ACHN (cell line): ENCODE data around the gene IMPDH2.

Experiments used
- DNase-seq: peaks from one replicate; pipeline ENCODE4 v3.0.0-alpha.2; 2015
- in situ Hi-C: cut with HindIII; loops from 2 replicates; pipeline ENCODE4 v1.10.0; 2017; ENCODE audit warnings: low sequenced_read_pairs, low pct_ligation_motif_present, low pct_unique_long_range_greater_than_20kb

The IMPDH2 gene

DNA sequence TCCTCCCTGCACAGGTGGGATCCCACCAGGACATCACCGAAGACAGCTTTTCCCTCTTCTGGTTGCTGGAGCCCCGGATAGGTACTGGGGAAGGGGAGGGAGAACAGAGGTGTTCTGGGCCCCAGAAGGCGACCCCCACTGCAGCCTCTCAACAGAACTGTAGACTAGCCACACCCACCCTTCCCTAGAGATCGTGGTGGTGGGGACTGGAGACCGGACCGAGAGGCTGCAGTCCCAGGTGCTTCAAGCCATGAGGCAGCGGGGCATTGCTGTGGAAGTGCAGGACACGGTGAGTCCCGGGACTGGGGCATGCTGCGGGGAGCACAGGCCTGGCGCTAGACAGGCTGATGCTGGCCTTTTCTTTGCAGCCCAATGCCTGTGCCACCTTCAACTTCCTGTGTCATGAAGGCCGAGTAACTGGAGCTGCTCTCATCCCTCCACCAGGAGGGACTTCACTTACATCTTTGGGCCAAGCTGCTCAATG lies 6.5 kb downstream of the IMPDH2 start:
- no peak for DNase-seq
- in situ Hi-C loops = no loop called here

DNA sequence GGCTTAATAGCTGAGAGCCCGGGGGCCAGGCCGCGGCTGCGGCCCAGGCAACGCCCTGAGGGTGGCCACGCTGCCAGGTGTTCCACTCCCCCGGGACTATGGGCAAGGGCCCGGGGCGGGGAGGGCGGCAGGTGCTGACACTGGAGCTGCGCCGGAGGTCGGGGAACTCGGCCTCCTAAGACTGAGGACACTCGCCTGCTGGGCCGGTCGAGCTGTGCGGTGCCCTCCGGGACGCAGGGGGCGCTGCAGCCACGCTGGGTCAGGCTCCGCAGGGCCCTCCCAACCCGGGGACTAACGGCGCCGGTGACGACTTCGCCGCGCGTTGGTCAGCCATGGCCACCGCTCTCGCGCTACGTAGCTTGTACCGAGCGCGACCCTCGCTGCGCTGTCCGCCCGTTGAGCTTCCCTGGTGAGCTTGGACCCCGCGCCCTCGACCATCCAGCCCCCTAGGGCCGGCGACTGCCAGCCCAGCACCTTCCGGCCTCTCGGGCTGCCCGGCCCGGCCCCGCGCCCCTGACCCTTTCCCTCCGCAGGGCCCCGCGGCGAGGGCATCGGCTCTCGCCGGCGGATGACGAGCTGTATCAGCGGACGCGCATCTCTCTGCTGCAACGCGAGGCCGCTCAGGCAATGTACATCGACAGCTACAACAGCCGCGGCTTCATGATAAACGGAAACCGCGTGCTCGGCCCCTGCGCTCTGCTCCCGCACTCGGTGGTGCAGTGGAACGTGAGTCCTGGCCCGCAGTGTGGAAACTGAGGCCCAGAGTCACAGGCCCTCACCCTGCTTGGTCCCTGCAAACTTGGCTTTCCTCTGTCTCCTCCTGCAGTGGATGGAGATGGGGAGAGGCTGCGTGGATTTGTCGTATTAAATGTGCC lies 7.1 kb downstream of the IMPDH2 start, which contains the start of gene NDUFAF3:
Gene NDUFAF3, plus strand, starts transcription at position 309 of the 875 bp plus-strand sequence. Its CDS starts 24 bp downstream, at position 333.
- peak; percentile 91 for DNase-seq
- in situ Hi-C loops = no loop called here

DNA sequence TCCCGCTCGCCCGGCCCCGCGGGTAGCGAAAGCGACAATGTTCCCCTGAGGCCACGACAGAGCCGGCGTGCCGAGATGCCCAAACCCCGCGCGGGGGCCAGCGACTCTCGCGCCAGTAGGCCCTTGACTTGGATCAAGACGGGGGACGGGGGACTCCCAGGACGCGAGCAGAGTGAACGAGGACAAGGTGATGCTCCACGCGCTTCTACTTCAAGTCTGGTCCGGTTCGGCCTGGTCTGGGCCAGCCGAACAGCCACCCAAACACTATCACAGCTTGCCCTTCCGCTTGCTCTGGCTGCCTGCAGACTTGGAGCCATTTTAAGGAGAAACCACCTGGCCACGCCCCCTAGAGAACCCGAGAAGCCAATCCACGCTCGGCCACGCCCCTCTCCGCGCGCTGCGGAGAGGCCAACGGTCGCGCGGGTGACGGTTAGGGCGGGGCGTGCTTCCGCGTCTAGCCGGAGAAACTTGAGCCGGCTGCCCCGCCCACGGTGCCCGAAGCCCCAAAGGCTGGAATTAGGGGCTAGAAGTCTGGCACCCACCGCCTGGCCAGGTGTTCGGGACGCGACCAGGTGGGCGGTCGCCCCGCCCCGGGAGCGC lies 7.9 kb downstream of the IMPDH2 start:
- in situ Hi-C loops = no loop called here
- DNase-seq = peak; percentile 96

DNA sequence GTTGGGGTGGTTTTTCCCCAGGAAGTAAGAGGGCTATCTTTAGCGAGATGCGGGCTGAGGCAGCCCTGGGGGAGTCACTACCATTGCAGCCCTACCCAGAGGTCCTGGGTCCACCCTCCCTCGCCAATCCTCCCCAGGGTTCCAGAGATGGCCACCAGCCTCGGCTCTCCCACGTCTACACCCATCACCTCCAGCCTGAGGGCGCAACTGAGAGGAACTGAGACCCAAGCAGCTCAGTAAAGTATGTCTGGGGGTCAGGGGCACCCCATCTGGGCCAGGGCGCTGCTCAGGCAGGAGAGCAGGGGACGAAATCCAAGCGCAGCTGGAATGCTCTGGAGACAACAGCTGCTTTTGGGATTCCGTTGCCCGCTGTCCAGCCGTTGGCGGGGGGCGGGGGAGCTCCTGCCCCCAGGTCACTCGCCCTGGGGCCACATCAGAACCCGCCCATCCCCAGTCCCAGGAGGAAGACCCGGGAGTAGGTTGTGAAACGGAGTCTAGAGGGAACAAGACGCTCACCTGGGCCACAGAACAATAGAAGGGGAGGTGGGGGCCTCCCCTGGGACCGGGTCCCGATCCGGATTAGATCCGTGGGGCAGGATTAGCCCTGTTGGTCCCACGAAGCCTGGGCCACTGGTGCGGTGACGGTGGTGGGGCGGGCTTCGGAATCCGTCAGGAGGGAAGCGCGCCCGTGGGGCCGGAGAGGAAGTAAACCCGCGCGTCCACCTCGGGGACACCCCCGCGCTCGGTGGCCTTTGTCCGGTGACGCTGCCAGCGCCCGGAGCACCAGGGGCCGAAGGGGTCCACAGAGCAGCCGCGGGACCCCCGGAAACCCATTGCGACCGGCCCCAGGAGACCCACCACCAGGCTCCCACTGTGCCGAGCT lies 8.6 kb downstream of the IMPDH2 start:
- in situ Hi-C loops = no loop called here

DNA sequence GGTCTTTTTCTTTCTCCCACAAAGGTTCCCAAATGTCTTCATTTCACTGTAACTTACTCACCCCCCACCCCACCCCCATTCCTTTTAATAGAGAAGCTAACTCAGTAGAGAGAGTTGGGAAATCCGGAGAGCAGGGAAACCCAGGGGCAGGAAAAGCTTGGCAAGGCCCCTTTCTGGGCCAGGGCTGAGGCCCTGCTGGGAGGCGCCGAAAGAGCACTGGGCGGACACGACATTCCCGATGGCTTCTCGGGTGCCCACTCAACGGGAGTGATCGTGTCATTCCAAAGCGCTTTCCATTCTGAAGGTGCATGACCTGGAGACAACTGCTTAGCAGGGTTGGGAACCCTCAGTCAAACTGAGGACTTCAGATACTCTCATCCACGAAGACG lies 9.3 kb downstream of the IMPDH2 start:
- in situ Hi-C loops = no loop called here
- DNase-seq = no peak

More for the DNA sequence above, 8.6 kb downstream of the IMPDH2 start:
- DNase-seq = peak; percentile 38

DNA sequence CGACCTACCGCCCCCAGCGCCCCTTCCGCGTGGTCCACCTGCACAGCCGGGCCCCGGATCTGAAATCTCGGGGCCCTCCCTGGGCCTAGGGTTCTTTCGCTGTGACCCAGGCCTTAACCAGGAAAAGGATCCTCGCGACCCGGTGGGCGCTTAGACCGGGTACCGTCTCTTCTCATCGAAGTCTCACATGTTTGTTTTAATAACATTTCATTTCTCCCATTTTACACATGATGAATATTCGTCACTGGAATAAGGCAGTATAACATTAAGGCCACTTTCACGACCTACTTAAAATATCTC lies 10.5 kb downstream of the IMPDH2 start:
- no peak for DNase-seq
- in situ Hi-C loops = no loop called here

DNA sequence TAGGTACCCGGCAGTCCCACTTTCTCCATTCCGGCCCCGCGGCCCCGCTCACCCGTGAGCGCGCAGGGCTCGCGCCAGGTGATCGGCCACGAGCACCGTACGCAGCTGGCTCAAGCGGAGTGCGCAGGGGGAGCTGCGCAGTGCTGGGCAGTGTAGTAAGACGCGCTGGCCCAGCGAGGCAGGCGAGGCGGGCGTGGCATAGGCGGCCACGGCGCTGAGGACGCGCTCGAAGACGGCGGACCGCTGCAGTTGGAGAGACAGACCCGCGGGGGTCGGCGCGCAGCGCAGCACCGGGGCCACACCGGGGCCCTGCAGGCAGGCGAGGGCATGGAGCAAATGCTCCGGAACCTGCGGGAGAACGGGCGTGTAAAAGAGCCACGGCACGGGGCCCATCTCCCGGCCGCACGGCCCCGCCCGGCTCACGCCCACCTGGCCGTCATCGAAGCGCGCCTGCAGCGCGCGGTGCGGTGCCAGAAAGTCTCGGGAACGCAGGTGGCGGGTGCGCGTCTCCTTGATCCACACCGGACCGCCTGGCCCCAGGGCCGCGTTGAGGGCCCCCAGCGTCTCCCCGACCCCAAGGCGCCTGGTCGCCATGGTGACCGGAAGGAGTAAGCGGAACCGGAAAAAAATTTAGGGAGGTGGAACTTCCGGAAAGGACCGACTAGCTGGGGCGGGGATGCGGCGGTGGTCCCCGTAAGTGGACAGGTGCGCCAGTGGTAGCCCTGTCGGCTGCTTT lies 11.1 kb downstream of the IMPDH2 start, which contains the start of gene DALRD3:
Gene DALRD3, minus strand, starts transcription at position 610 of the 736 bp plus-strand sequence. Its CDS starts 16 bp downstream, at position 594.
- peak; percentile 61 for DNase-seq
- in situ Hi-C loops = no loop called here

DNA sequence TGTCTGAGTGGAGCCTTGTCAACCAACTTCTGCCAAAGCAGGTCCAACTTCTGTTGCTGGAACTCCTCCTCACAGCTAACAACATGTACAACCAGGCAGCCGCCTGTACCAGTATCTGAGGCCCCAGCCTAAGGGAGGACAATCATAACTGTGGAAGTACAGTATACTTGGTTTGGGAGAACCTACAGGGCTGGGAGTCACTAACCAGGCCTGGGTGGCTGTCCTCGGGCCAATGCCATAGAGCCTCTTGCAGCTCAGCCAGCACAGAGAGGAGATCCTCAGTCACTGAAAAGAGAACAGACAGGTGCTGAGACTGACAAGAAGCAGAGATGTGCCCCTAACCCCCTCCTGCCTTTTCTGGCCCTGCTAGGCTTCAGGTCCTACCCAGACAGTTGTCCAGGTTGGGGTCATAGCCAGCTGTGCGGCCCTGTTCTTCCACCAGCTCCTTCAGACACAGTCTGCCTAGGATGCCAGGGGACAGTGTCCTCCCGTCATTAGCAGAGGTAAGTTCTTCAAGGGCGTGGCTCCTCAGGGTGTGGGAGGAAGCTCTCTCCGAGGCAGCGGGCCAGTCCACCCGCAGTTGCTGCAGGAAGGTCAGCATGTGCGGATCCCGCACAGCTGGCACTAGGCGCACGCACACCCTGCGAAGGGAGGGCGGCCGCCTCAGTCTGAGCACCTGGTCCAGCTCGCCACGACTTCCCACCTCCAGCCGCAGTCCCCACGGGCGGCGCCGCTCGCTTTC lies 11.8 kb downstream of the IMPDH2 start:
- no peak for DNase-seq
- in situ Hi-C loops = no loop called here

DNA sequence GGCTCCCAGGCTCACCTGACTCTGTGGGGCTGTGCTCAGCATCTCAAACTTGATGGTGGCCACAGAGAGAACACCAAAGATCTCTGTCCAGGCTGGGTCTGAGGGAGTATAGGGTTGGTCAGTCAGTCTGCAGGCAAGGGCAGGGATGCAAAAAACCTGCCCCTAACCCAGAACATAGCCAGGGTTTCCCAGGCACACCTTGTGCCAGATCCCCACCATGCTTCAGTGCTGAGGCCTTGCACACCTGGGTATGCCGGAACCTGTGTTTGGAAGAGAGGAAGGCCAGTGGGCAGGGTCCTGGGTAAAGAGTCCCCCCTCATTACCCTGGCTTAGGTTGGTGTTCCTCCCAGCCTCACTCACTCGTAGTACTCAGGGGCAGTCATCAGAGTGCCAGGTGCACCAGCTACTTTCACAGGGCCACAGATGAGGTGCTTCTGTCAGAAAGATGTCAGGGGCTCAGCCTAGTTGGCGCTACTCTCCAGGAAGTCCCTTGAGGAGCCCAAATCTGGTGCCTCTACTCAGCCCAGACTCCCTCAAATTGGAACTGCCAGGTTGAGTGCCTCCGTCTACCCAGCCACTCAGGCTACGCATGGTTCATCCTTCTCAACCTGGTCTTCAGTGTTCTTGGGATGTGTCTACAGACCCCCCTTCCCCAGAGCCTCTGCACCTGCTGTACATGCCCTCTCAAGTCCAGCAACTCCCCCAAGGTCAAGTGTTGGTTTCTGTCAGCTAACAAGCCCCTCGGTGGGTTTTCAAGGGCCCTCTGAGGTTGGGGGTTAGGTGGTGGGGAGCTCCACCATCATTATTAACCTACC lies 12.6 kb downstream of the IMPDH2 start:
- in situ Hi-C loops = no loop called here
- DNase-seq = no peak

DNA sequence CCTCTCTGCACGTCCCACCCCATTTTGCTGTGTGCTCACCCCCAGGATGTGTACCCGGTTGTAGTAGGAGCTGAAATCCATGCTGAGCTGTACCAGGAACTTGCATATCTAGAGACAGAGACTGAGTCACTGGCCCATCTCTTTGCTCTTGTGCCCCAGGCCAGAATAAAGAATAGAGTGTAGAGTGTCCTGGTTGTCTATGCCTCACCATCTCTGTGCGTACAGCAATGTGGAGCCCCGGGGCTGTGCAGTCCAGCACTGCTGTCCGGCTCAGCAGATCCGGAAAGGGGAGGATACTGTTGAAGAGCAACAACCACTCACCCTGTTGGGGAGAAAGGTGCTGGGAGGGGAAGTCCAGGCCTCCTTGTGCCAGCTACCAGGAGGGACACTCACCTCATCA lies 13.4 kb downstream of the IMPDH2 start:
- in situ Hi-C loops = no loop called here
- DNase-seq = no peak

DNA sequence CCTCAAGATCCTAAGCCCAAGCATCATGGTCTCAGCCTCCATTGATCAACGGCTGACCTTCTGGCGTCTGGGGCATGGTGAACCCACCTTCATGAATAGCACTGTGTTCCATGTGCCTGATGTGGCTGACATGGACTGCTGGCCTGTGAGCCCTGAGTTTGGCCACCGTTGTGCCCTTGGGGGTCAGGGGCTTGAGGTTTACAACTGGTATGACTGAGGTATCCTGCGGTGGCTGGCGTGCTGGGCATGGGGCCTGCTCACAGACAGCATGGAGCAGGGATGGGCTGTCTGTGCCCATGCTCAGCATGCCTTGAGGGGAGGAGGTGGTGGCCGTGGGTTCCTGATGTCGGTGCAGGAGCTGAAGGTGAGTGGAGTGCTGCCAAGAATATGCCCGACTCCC lies 14.1 kb downstream of the IMPDH2 start:
- DNase-seq = no peak
- in situ Hi-C loops = no loop called here

DNA sequence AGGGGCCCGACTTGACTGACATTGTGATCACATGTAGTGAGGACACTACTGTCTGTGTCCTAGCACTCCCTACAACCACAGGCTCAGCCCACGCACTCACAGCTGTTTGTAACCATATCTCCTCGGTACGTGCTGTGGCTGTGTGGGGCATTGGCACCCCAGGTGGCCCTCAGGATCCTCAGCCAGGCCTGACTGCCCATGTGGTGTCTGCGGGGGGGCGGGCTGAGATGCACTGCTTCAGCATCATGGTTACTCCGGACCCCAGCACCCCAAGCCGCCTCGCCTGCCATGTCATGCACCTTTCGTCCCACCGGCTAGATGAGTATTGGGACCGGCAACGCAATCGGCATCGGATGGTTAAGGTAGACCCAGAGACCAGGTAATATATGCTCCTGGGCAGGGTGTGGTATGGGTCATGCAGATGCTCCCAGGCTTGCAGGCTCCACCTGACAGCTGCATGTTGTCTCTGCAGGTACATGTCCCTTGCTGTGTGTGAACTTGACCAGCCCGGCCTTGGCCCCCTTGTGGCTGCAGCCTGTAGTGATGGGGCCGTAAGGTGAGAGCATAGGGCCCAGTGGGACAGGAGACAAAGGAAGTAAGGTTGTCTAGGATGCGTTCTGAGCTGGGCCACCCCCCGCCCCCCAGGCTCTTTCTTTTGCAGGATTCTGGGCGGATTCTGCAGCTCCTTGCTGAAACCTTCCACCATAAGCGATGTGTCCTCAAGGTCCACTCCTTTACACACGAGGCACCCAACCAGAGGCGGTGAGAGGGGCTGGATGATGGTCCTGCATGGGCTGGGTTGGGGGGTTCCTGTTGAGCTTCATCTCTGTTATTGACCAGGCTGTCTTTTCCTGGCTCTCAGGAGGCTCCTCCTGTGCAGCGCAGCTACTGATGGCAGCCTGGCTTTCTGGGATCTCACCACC lies 15.2 kb downstream of the IMPDH2 start:
- in situ Hi-C loops = no loop called here
- peak; percentile 42 for DNase-seq

DNA sequence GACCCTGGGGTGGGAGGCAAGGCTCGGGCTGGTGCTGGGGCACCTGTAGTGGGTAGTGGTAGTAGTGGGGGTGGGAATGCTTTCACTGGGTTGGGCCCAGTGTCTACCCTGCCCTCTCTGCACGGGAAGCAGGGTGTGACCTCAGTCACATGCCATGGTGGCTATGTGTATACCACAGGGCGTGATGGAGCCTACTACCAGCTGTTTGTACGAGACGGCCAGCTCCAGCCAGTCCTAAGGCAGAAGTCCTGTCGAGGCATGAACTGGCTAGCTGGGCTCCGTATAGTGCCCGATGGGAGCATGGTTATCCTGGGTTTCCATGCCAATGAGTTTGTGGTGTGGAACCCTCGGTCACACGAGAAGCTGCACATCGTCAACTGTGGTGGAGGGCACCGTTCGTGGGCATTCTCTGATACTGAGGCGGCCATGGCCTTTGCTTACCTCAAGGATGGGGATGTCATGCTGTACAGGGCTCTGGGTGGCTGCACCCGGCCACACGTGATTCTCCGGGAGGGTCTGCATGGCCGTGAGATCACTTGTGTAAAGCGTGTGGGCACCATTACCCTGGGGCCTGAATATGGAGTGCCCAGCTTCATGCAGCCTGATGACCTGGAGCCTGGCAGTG lies 16.0 kb downstream of the IMPDH2 start:
- in situ Hi-C loops = no loop called here
- no peak for DNase-seq

DNA sequence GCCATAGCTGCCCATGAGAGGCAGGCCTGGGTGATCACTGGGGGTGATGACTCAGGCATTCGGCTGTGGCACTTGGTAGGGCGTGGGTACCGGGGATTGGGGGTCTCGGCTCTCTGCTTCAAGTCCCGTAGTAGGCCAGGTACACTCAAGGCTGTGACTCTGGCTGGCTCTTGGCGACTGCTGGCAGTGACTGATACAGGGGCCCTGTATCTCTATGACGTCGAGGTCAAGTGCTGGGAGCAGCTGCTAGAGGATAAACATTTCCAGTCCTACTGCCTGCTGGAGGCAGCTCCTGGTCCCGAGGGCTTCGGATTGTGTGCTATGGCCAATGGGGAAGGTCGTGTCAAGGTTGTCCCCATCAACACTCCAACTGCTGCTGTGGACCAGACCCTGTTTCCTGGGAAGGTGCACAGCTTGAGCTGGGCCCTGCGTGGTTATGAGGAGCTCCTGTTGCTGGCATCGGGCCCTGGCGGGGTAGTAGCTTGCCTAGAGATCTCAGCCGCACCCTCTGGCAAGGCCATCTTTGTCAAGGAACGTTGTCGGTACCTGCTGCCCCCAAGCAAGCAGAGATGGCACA lies 16.7 kb downstream of the IMPDH2 start:
- in situ Hi-C loops = no loop called here
- no peak for DNase-seq

DNA sequence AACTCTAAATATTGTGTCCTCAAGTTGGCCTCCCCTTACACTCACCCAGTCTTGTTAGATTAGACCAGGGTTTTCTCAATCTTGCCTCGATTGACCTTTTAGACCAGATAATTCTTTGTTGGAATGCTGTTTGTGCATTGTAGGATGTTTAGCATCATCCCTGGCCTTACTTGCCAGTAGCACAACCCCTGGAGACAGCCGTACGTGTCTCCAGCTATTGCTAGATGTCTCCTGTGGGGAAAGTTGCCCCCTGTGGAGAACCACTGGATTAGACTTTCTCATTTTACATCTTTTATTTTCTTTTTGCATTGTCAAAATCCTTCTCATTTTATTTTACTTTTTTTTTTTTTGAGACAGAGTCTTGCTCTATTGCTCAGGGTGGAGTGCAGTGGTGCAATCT lies 19.8 kb downstream of the IMPDH2 start:
- DNase-seq = no peak
- in situ Hi-C loops = no loop called here
